Suprapubic skin (tissue), 4 donors: ENCODE measurements around the gene MIPOL1. TPM values are rescaled to one million over a fixed set of nuclear protein-coding genes. Genes with fewer than 3 reads are reported as not detected.
"Not testable (repeated sequence)": the region's sequence is repeated elsewhere in the genome, so short reads cannot be mapped to it uniquely, and the experiment has no call there.

Experiments used
- DNase-seq, 2 donors: peaks; one replicate each; pipeline ENCODE4 v3.0.0-alpha.2; 2019; ENCODE audit warnings: low spot score in 2 of 2
- H3K27ac ChIP-seq: fragments of 200-600 bp; sonication (generic); one replicate; pipeline ENCODE4 v1.5.1; 2019
- H3K27me3 ChIP-seq: fragments of 200-600 bp; sonication (generic); one replicate; pipeline ENCODE4 v1.5.1; 2019
- H3K36me3 ChIP-seq: fragments of 200-600 bp; sonication (generic); one replicate; pipeline ENCODE4 v1.5.1; 2019
- H3K4me1 ChIP-seq: fragments of 200-600 bp; sonication (generic); one replicate; pipeline ENCODE4 v1.5.1; 2019
- H3K4me3 ChIP-seq: fragments of 200-600 bp; sonication (generic); one replicate; pipeline ENCODE4 v1.5.1; 2019; ENCODE audit warnings: mild to moderate bottlenecking
- H3K9me3 ChIP-seq: fragments of 200-600 bp; sonication (generic); one replicate; pipeline ENCODE4 v1.5.1; 2019
- CTCF ChIP-seq, 2 donors: fragments of 200-600 bp in 1 of 2; fragments of 450-650 bp in 1 of 2; sonication (generic) in 1 of 2; IDR thresholded peaks; one replicate each; pipeline ENCODE4 v1.5.1; 2016 to 2019; ENCODE audit warnings: antibody characterized with exemption in 2 of 2, mild to moderate bottlenecking in 1 of 2, moderate library complexity in 1 of 2
- EP300 ChIP-seq: sonication (generic); formaldehyde crosslinking; IDR thresholded peaks from one replicate; pipeline ENCODE4 v1.6.1; 2017; ENCODE audit warnings: antibody characterized with exemption
- POLR2A ChIP-seq, 2 donors: fragments of 450-650 bp; IDR thresholded peaks; one replicate each; pipeline ENCODE4 v1.6.1; 2017; ENCODE audit warnings: antibody characterized with exemption in 2 of 2, mild to moderate bottlenecking in 2 of 2, moderate library complexity in 2 of 2
- POLR2AphosphoS5 ChIP-seq, 3 donors: sonication (generic); formaldehyde crosslinking; IDR thresholded peaks; one replicate each; pipeline ENCODE4 v1.6.1; 2017; ENCODE audit warnings: antibody characterized with exemption in 3 of 3
- whole genome bisulfite sequencing: methylation state at CpG from one replicate; pipeline ENCODE4 v1.1.5; 2018; 5-methylcytosine and 5-hydroxymethylcytosine counted together
- total RNA-seq, 4 donors: library from RNA; depleted of rRNA; stranded (reverse); fragments of >200 nt; gene quantifications; one replicate each; pipeline ENCODE4 v1.1.0, GENCODE V29; 2016

MIPOL1 gene
- total RNA-seq, 4 donors from 2014 or later = 3.5 to 12.7 (median 7.6) TPM

DNA sequence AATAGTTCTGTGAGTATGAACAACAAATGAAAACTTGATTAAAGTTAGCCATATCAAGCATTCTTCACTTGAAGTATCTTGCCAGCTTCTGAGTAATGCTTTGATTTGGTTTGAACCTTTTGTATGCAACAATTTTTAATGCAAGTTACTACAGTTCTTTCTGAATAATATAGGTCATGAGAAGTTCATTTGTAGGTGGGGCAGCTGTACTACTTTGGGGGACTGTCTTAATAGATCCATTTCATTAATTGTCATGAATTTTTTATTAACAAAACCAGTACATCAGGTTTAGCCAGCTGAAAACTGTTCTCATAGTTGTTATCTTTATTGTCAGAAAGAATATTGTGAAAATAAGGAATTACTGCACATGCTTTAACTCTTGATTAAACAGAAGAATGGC, 254.6 kb downstream of the MIPOL1 start:
- Histone ChIP-seq H3K4me3 (no peak overlapping the region), H3K9me3 (no peaks in the 10 kb centered on the region), H3K36me3 (no peaks in the 10 kb centered on the region), H3K27me3 (no peaks in the 10 kb centered on the region), H3K27ac (no peak overlapping the region), H3K4me1 (no peaks in the 10 kb centered on the region)
- no peak for TF ChIP-seq EP300
- no peak for TF ChIP-seq CTCF (IDR thresholded peaks at IDR 0.05)
- TF ChIP-seq POLR2AphosphoS5 (IDR thresholded peaks at IDR 0.05) = no peak
- no peak for TF ChIP-seq POLR2A (IDR thresholded peaks at IDR 0.05)
- DNase-seq = no peak

GRCh38 chr14:37453985-37454384, 256.2 kb downstream of the MIPOL1 start:
- no peaks in the 10 kb centered on the region for H3K27me3 ChIP-seq
- H3K4me3 ChIP-seq = no peak overlapping the region
- no peaks in the 10 kb centered on the region for H3K9me3 ChIP-seq
- no peaks in the 10 kb centered on the region for H3K36me3 ChIP-seq
- no peak for TF ChIP-seq POLR2AphosphoS5 (IDR thresholded peaks at IDR 0.05)
- TF ChIP-seq EP300 = no peak
- no peak for TF ChIP-seq POLR2A (IDR thresholded peaks at IDR 0.05)
- TF ChIP-seq CTCF (IDR thresholded peaks at IDR 0.05) = no peak
- no peak overlapping the region for H3K27ac ChIP-seq
- no peak for DNase-seq
- no peaks in the 10 kb centered on the region for H3K4me1 ChIP-seq
- 85% methylated on average over 1 of the region's 1 CpG for WGBS

GRCh38 chr14:37457334-37457733, 259.6 kb downstream of the MIPOL1 start:
- H3K27ac ChIP-seq = no peak overlapping the region
- no peak overlapping the region for H3K4me3 ChIP-seq
- TF ChIP-seq CTCF (IDR thresholded peaks at IDR 0.05) = no peak
- TF ChIP-seq EP300 = no peak
- TF ChIP-seq POLR2AphosphoS5 (IDR thresholded peaks at IDR 0.05) = no peak
- TF ChIP-seq POLR2A (IDR thresholded peaks at IDR 0.05) = no peak

DNA sequence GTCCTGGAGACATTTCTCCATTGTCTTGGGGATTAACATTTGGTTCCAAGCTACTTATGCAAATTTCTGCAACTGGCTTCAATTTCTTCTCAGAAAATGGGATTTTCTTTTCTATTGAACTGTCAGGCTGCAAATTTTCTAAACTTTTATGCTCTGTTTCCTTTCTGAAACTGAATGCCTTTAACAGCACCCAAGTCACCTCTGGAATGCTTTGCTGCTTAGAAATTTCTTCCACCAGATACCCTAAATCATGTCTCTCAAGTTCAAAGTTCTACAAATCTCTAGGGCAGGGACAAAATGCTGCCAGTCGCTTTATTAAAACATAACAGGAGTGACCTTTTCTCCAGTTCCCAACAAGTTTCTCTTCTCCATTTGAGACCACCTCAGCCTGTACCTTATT, 264.7 kb downstream of the MIPOL1 start:
- not testable (repeated sequence) for H3K4me1 ChIP-seq, H3K27ac ChIP-seq, DNase-seq, H3K4me3 ChIP-seq, H3K27me3 ChIP-seq, H3K9me3 ChIP-seq, H3K36me3 ChIP-seq
- 88% methylated on average over 1 of the region's 1 CpG for WGBS

More at GRCh38 chr14:37457334-37457733, 259.6 kb downstream of the MIPOL1 start:
- DNase-seq = no peak
- no peaks in the 10 kb centered on the region for H3K4me1 ChIP-seq
- H3K36me3 ChIP-seq = no peaks in the 10 kb centered on the region
- H3K27me3 ChIP-seq = no peaks in the 10 kb centered on the region
- H3K9me3 ChIP-seq = peaks cover 7% of the 10 kb centered on the region

- no peak overlapping the region for H3K27ac ChIP-seq
- WGBS = 87% methylated on average over 3 of the region's 3 CpGs
- no peaks in the 10 kb centered on the region for H3K27me3 ChIP-seq
- no peaks in the 10 kb centered on the region for H3K4me1 ChIP-seq
- no peaks in the 10 kb centered on the region for H3K36me3 ChIP-seq
- no peak for TF ChIP-seq POLR2AphosphoS5 (IDR thresholded peaks at IDR 0.05)
- no peak for TF ChIP-seq EP300
- TF ChIP-seq POLR2A (IDR thresholded peaks at IDR 0.05) = no peak
- no peak for TF ChIP-seq CTCF (IDR thresholded peaks at IDR 0.05)
- H3K9me3 ChIP-seq = peaks cover 7% of the 10 kb centered on the region
- DNase-seq = no peak
- no peak overlapping the region for H3K4me3 ChIP-seq
Observed at GRCh38 chr14:37464192-37464858, 266.6 kb downstream of the MIPOL1 start.

DNA sequence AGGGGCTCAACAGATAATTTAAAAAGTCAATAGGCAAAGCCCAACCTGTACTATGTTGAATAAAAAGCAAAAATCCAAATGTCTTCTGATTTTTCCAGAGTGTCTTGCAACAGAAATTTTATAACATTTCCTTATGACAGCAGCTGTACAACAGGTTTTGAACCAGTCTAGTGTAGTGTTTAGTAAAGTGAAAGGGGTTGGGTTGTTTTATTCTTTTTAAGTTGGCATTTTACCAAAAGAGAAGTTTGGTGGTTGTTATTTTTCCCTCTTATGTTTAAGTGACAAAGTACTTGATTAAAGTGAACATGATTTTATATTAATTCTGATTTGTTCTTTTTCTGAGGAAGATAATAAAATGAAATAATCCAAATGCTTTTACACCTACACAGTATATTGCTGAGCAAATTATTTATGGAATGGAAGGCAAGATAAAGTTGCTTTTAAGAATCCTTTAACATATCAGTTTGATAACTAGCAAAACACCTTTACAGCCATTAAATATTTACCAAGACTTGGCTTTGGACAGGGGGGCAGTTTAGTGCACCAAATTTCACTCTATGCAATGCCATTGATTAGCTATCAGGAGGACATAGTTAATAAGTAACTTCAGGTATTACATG, 268.4 kb downstream of the MIPOL1 start:
- no peak for DNase-seq
- no peaks in the 10 kb centered on the region for H3K36me3 ChIP-seq
- H3K9me3 ChIP-seq = peaks cover 7% of the 10 kb centered on the region
- H3K27me3 ChIP-seq = no peaks in the 10 kb centered on the region
- no peaks in the 10 kb centered on the region for H3K4me1 ChIP-seq
- TF ChIP-seq POLR2A (IDR thresholded peaks at IDR 0.05) = no peak
- no peak for TF ChIP-seq CTCF (IDR thresholded peaks at IDR 0.05)
- H3K4me3 ChIP-seq = no peak overlapping the region
- H3K27ac ChIP-seq = no peak overlapping the region
